Right ventricle myocardium inferior (tissue), 1 donor: ENCODE results near the gene P2RX3. TPM values are rescaled to one million over a fixed set of nuclear protein-coding genes. Genes with fewer than 3 reads are reported as not detected.
"Not testable (repeated sequence)": the region's sequence is repeated elsewhere in the genome, so short reads cannot be mapped to it uniquely, and the experiment has no call there.

Experiments used
- ATAC-seq: fragments of 200-7000 bp; cut with Tn5 transposase; one replicate; pipeline ENCODE4 v1.9.1; 2020; ENCODE audit warnings: mild to moderate bottlenecking, moderate library complexity
- DNase-seq: peaks from one replicate; pipeline ENCODE4 v3.0.0; 2021; ENCODE audit errors: missing footprints
- intact Hi-C: fragments of 100-400 bp; cut with DNase I; formaldehyde crosslinking; loops from one replicate; pipeline ENCODE4 v1.11.0; 2022
- total RNA-seq: library from RNA; stranded (reverse); fragmentation: NEBNext Ultra II Directional; extraction: Animal tissue kit (Norgen Biotek cat#: 25700); gene quantifications from one replicate; pipeline ENCODE4 v1.2.1, GENCODE V29; 2021
- donor health status: DM: no; HTN: yes; CAD: no; lungs with severe emphysema.

Gene P2RX3
- total RNA-seq, 1 donor from 2014 or later: 3.2 TPM

- intact Hi-C loops: no loop called here
- ATAC-seq (peak; percentile 76), DNase-seq (peak; percentile 93)
These were observed 15.6 kb upstream of the P2RX3 start for GRCh38 chr11:57322256-57323166.

- intact Hi-C loops: no loop called here
- no peak for ATAC-seq
These were observed 14.8 kb upstream of the P2RX3 start for GRCh38 chr11:57323167-57323854.

GRCh38 chr11:57323855-57324153 lies 14.3 kb upstream of the P2RX3 start:
- no peak for DNase-seq
- no peak for ATAC-seq
- intact Hi-C loops: no loop called here

More at GRCh38 chr11:57323167-57323854, 14.8 kb upstream of the P2RX3 start:
- DNase-seq: no peak

DNA sequence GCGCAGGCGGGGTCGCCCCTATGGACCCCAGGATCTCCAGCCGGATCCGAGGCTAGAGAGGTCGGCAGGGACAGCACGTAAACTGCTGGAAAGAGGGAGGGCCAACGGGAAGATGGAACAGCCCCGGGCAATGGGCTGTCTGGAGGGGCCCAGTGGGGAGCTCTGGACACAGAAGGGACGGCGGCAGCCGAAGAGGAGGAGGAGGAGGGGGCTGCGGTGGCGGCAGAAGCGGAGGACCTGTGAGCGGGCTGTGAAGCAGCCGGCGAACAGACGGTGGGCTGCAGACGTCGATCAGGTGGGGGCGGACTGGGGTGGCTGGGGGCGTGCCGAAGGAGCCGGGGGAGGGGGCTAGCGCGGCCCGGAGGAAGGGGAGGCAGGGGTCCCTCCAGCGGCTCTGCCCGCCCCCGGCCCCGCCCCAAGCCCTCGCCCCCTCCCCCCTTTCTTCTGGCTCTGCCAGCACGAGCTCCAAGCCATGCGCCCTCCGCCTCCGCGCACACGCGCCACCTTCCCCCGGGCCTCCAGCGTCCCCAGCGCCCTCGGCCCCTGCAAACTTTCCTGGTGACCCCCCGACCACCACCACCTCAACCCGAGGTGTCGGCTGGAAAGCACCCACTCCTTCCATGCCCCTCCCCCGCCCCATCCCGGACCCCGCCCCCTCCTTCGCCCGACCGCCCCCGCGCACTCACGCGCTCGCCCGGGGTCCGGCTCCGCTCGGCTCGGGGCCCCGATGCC lies 13.8 kb upstream of the P2RX3 start:
- DNase-seq (no peak), ATAC-seq (no peak)
- intact Hi-C loops: no loop called here

- intact Hi-C loops: loop anchor here (1.0 kb wide), 1 partner anchor 10 kb away; the partner anchor contains the start of gene SSRP1
- ATAC-seq: peak; percentile 87
- DNase-seq: peak; percentile 99
These were observed 13.0 kb upstream of the P2RX3 start, which contains the start of gene TNKS1BP1 for GRCh38 chr11:57324886-57325734. TNKS1BP1 (minus strand) TSS chr11:57324952; CDS start chr11:57321885, 3,067 bp downstream.

DNA sequence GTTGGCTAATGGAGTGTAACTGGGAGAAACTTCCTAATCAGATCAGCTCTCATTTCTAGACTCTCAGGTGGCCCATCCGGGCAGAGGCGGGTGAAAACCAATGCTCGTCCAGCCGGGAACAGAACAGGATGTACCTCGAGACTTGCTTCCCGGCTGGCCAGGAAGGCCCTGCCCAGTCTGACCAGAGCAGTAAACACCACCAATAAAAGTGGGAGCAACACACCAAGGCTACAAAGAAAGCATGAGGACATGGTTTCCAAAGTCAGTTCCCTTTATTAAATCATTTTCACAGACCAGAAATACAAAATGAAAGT lies 12.5 kb upstream of the P2RX3 start:
- intact Hi-C loops: loop anchor here (1.0 kb wide), 1 partner anchor 10 kb away; the partner anchor contains the start of gene SSRP1
- ATAC-seq (no peak), DNase-seq (peak; percentile 80)

DNA sequence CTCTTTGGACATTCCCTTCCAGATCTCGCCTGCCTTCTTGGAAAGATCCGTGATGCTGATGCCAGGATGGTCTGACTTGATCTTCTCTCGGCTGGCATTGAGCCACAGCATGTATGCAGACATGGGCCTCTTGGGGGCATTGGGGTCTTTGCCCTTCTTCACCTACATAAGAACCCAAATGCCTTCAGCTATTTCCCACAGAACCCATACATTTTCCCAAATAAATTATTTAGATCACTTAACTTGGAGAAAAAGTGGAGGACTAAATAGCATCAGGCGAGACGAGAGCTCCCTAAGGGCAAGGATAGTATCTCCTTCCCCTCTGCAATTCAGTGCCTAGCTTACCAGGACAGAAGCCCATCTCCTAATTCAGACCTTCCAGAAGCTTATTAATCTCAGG lies 10.4 kb upstream of the P2RX3 start:
- intact Hi-C loops: no loop called here
- ATAC-seq: no peak

DNA sequence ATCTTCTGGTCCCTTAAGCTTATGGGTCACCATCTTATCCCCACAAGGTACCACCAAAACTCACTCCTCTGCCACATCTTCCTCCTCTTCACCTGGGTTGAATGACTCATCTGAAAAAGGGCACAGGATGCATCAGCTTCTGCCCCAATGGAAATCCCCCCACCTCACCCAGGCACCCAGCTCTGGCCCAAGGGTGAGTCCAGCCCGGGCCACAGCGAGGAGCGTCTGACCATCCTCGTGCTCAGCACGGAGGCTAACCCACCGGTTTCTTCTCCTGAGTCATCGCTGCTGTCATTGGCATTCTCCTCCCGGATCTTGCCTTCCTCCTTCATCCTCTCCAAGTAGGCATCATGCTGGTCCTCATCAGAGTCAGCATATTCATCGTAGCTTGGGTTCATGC lies 8.1 kb upstream of the P2RX3 start:
- ATAC-seq (no peak), DNase-seq (no peak)
- intact Hi-C loops: no loop called here

More for the DNA sequence above, 10.4 kb upstream of the P2RX3 start:
- no peak for DNase-seq

DNA sequence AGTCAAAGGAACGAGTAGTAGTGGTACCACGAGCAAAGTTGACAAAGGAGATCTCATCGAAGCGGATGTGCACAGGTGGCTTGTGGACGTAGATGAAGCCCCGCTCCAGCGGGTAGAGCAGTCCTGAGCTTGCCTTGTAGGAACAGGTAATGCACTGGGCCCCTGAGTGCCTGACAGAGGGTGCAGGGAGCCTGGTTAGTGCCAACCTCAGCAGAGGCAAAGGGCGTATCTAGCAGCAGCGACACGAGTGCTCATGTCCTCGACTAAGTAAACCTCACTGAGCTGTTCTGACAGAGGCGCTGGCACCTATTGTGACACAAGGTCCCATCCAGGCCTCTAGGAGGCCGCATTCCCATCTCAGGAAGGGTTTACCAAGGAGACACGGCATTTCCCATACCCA lies 6.4 kb upstream of the P2RX3 start:
- intact Hi-C loops: no loop called here

GRCh38 chr11:57332694-57333440 lies 5.3 kb upstream of the P2RX3 start:
- intact Hi-C loops: no loop called here
- ATAC-seq (no peak), DNase-seq (no peak)

More for the DNA sequence above, 6.4 kb upstream of the P2RX3 start:
- ATAC-seq (no peak), DNase-seq (no peak)

DNA sequence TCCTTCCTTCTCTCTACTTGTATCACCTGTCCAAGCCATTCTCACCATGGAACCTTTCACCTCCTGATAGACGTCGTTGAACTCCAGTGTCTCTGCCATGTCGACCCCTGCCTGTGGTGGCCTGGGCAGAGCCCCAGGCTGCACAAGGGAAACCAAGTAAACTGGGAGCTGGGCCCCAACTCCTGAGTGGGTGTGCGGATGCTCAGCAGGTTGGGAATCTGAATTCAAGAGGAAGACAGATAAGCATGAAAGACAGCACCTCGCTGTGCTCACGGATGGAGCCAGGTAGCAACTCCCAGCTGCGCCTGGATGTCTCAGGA lies 3.2 kb upstream of the P2RX3 start:
- intact Hi-C loops: loop anchor here (1.0 kb wide), 1 partner anchor 10 kb away; no protein-coding TSS in a partner anchor
- ATAC-seq (no peak), DNase-seq (no peak)

DNA sequence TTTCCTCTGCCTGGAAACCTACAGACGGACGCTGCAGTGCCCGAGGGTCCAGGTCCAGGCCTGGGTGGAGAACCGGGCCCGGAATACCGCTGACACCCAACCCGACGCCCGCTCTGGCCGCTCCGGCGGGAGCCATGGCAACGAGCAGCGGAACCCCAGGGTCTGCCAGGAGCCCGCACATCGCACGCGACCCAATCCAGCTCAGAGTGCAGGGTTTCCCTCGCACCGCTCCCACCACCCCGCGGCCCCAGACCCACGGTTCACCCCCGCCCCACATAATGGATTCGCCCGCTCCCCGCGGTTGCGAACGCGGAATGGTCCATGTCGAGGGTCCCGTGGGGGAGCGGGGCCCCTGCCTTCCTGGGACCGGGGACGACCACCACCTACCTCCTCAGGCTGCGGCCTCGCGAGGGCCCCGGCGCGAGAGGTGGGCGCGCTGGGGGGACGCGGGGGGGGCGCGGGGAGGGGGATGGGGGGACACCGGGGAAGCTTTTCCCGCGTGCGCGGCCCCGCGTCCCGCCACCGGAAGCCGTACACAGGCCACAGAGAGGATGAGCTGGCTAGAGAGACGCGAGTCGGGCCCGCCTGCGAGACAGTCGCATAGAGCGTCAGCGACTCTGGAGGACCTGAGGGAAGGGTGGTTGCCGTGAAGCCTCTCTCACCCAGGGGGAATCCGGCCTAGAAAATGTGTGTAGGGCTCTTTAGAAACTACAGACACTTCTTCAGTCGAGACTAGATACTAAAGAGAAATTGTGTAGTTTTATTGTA lies 2.6 kb upstream of the P2RX3 start, which contains the start of gene SSRP1:
Gene SSRP1 (minus strand): TSS at position 550 of the 768 bp plus-strand sequence. CDS start 771 bp downstream, outside the sequence.
- ATAC-seq (peak; percentile 98), DNase-seq (peak; percentile 95)
- intact Hi-C loops: loop anchor here (1.0 kb wide), 1 partner anchor 10 kb away; no protein-coding TSS in a partner anchor

GRCh38 chr11:57336111-57336666 lies 2.0 kb upstream of the P2RX3 start:
- DNase-seq: no peak
- intact Hi-C loops: no loop called here
- ATAC-seq: peak; percentile 3

DNA sequence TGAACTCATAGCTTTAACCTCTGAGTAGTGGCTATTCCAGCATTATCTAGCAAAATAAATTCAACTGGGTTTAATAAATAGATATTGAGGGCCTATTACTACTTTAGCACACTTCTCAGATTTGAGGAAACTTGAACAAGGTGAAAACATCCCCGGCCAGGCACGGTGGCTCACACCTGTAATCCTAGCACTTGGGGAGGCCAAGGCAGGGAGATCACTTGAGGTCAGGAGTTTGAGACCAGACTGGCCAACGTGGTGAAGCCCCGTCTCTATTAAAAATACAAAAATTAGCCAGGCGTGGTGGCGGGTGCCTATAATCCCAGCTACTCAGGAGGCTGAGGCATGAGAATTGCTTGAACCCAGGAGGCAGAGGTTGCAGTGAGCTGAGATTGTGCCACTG lies 1.3 kb upstream of the P2RX3 start:
- intact Hi-C loops, DNase-seq, ATAC-seq: not testable (repeated sequence)

GRCh38 chr11:57339328-57339727 lies 1.2 kb downstream of the P2RX3 start:
- DNase-seq (no peak), ATAC-seq (no peak)
- intact Hi-C loops: no loop called here

DNA sequence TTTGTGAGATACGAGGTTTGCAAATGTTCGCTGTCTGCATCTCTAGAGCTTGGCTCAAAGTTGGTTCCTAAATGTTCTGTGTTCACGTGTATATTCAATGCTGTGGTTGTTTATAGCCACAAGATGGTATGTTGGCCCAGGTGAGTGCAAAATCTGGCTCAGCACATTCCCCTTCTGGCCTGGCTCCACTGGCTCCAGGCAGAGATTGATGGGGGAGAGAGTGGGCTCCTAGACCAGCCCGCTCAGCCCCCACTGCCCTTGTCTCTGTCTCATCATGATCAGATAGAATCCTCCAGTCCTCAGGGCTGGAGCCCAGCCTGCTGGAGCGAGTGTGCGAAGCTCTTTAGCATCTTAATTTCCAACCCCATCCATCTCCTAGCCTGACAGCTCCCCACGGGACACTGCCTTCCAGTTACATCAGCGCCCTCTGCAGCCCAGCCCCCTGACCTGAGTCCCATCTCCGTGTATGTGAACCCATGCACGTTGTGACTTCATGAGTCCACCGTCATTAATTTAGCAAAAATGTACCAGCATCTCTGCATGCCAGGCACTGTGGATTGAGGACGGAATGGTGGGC lies 2.0 kb downstream of the P2RX3 start:
- intact Hi-C loops: loop anchor here (10.0 kb wide), 1 partner anchor 1185 kb away; no protein-coding TSS in a partner anchor
- DNase-seq (no peak), ATAC-seq (no peak)
